SHP77 (cell line): ENCODE data around the gene TTC21B.

Experiments
- DNase-seq, 2 experiments: peaks; one replicate each; lab custom pipeline; 2025; lab: John Stamatoyannopoulos, UW

Gene TTC21B

GRCh38 chr2:165835363-165835762 is 118.2 kb downstream of the TTC21B start:
- DNase-seq, result no peak

DNA sequence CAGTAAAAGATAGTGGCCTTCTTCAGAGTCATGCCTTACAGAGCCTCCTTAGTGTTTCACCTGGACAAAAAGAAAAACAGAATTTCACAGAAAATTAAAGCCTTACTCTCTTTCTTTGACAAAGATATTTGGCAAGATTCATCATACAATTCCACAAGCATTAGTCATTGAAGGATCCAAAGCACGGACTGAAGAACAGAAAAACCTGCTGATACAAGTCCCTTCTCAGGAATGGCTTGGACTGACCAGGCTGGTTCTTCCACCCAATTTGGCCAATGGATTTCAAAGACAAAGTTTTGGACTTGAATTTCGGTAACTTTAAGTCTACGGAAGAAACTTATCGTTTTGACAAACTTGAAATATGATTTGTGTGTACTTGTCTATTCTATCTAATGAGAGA is 120.4 kb downstream of the TTC21B start:
- no peak for DNase-seq

- no peak for DNase-seq
Measured at GRCh38 chr2:165827921-165828276, 125.7 kb downstream of the TTC21B start.

GRCh38 chr2:165827016-165827920 is 126.3 kb downstream of the TTC21B start:
- DNase-seq, result peak in 1 of 2 experiments; percentile 6

GRCh38 chr2:165825041-165825440 is 128.5 kb downstream of the TTC21B start:
- DNase-seq, result peak; percentile 6 to 23
